Measurements from ENCODE around the gene IRF7.

DNA sequence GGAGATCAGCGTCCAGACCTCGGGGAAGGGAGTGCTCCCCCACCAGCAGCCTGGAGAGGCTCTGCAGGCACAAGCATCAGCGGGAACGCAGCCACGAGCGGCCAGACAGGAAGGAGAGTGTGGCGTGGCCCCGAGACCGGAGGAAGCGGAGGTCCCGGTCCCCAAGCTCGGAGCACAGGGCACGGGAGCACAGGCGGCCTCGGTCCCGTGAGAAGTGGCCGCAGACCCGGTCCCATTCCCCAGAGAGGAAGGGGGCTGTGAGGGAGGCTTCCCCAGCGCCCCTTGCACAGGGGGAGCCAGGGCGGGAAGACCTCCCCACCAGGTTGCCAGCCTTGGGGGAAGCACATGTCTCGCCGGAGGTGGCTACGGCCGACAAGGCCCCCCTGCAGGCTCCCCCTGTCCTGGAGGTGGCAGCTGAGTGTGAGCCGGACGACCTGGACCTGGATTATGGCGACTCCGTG, 6.9 kb downstream of the IRF7 start:
- no peak for TF ChIP-seq POLR2AphosphoS5 (IDR thresholded peaks at IDR 0.05; ENCODE audit: low read depth)
- TF ChIP-seq, protein P1, sequence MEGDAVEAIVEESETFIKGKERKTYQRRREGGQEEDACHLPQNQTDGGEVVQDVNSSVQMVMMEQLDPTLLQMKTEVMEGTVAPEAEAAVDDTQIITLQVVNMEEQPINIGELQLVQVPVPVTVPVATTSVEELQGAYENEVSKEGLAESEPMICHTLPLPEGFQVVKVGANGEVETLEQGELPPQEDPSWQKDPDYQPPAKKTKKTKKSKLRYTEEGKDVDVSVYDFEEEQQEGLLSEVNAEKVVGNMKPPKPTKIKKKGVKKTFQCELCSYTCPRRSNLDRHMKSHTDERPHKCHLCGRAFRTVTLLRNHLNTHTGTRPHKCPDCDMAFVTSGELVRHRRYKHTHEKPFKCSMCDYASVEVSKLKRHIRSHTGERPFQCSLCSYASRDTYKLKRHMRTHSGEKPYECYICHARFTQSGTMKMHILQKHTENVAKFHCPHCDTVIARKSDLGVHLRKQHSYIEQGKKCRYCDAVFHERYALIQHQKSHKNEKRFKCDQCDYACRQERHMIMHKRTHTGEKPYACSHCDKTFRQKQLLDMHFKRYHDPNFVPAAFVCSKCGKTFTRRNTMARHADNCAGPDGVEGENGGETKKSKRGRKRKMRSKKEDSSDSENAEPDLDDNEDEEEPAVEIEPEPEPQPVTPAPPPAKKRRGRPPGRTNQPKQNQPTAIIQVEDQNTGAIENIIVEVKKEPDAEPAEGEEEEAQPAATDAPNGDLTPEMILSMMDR (conservative IDR thresholded peaks at IDR 0.05; ENCODE audit: low read depth in 2 of 2), result no peak
- no peak for TF ChIP-seq EZH2phosphoT487 (IDR thresholded peaks at IDR 0.05; ENCODE audit: unreplicated experiment)
- TF ChIP-seq EZH2 (IDR thresholded peaks at IDR 0.05; ENCODE audit: low read depth, unreplicated experiment), result no peak
- TF ChIP-seq CREB1 (CRISPR knock-in tag; IDR thresholded peaks at IDR 0.05; ENCODE audit: low read depth), result no peak
- no peak for TF ChIP-seq JUNB (IDR thresholded peaks at IDR 0.05; ENCODE audit: unreplicated experiment)
- TF ChIP-seq, protein P2, sequence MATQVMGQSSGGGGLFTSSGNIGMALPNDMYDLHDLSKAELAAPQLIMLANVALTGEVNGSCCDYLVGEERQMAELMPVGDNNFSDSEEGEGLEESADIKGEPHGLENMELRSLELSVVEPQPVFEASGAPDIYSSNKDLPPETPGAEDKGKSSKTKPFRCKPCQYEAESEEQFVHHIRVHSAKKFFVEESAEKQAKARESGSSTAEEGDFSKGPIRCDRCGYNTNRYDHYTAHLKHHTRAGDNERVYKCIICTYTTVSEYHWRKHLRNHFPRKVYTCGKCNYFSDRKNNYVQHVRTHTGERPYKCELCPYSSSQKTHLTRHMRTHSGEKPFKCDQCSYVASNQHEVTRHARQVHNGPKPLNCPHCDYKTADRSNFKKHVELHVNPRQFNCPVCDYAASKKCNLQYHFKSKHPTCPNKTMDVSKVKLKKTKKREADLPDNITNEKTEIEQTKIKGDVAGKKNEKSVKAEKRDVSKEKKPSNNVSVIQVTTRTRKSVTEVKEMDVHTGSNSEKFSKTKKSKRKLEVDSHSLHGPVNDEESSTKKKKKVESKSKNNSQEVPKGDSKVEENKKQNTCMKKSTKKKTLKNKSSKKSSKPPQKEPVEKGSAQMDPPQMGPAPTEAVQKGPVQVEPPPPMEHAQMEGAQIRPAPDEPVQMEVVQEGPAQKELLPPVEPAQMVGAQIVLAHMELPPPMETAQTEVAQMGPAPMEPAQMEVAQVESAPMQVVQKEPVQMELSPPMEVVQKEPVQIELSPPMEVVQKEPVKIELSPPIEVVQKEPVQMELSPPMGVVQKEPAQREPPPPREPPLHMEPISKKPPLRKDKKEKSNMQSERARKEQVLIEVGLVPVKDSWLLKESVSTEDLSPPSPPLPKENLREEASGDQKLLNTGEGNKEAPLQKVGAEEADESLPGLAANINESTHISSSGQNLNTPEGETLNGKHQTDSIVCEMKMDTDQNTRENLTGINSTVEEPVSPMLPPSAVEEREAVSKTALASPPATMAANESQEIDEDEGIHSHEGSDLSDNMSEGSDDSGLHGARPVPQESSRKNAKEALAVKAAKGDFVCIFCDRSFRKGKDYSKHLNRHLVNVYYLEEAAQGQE (IDR thresholded peaks at IDR 0.05; ENCODE audit: unreplicated experiment), result no peak
- no peak for TF ChIP-seq ZNF114 (CRISPR knock-in tag; IDR thresholded peaks at IDR 0.05)
